CD4-positive, alpha-beta T cell treated with Interleukin-15 for 4 hours (primary cell): Measurements from ENCODE around the gene EDEM1.
"Not testable (repeated sequence)": the region's sequence is repeated elsewhere in the genome, so short reads cannot be mapped to it uniquely, and the experiment has no call there.

Experiments
- DNase-seq: peaks from one replicate; pipeline ENCODE4 v3.0.0-alpha.2; 2020; ENCODE audit warnings: low spot score

EDEM1 gene

GRCh38 chr3:5179036-5179435 is 8.5 kb upstream of the EDEM1 start:
- DNase-seq = not testable (repeated sequence)

- no peak for DNase-seq
Observed at GRCh38 chr3:5181469-5182141, 5.9 kb upstream of the EDEM1 start.

GRCh38 chr3:5183714-5184113 is 3.8 kb upstream of the EDEM1 start:
- DNase-seq = not testable (repeated sequence)

- no peak for DNase-seq
Observed at GRCh38 chr3:5184499-5184898, 3.0 kb upstream of the EDEM1 start.

GRCh38 chr3:5185093-5185673 is 2.3 kb upstream of the EDEM1 start:
- no peak for DNase-seq

- DNase-seq = no peak
Observed at GRCh38 chr3:5186089-5186857, 1.2 kb upstream of the EDEM1 start.

GRCh38 chr3:5186858-5187155 is 700 bp upstream of the EDEM1 start:
- no peak for DNase-seq

GRCh38 chr3:5187920-5188418 is 462 bp downstream of the EDEM1 start:
- no peak for DNase-seq

- DNase-seq = peak; percentile 67
Observed at GRCh38 chr3:5188419-5189221, 1.1 kb downstream of the EDEM1 start.

- no peak for DNase-seq
Observed at GRCh38 chr3:5190147-5190791, 2.8 kb downstream of the EDEM1 start.

- no peak for DNase-seq
Observed at GRCh38 chr3:5191555-5192304, 4.2 kb downstream of the EDEM1 start.

GRCh38 chr3:5192571-5193365 is 5.3 kb downstream of the EDEM1 start:
- no peak for DNase-seq

GRCh38 chr3:5194341-5194740 is 6.8 kb downstream of the EDEM1 start:
- no peak for DNase-seq

GRCh38 chr3:5194801-5195509 is 7.4 kb downstream of the EDEM1 start:
- peak; percentile 66 for DNase-seq

GRCh38 chr3:5195605-5196004 is 8.1 kb downstream of the EDEM1 start:
- DNase-seq = no peak

- DNase-seq = no peak
Observed at GRCh38 chr3:5197022-5197421, 9.5 kb downstream of the EDEM1 start.

- DNase-seq = peak; percentile 71
Observed at GRCh38 chr3:5197470-5198312, 10.2 kb downstream of the EDEM1 start.

GRCh38 chr3:5198313-5198677 is 10.8 kb downstream of the EDEM1 start:
- no peak for DNase-seq
